Small intestine (tissue), 7 donors: ENCODE measurements around the gene NAIF1. TPM values are rescaled to one million over a fixed set of nuclear protein-coding genes. Genes with fewer than 3 reads are reported as not detected.

Experiments used
- DNase-seq, 2 donors: peaks; one replicate each; pipeline versions ENCODE4 v3.0.0 to v3.0.0-alpha.2; 2013
- FAIRE-seq: peaks from 2 replicates; lab custom pipeline; 2012; peaks lifted over from hg19 to GRCh38; lab: Jason Lieb, UNC
- H3K27ac ChIP-seq, 3 donors: one replicate each; pipeline ENCODE4 v1.5.1; 2013; ENCODE audit warnings: low read length in 2 of 3, mild to moderate bottlenecking in 2 of 3, control low read depth in 1 of 3, inconsistent platforms in 1 of 3, low read depth in 1 of 3, moderate library complexity in 1 of 3
- H3K27me3 ChIP-seq, 3 donors: one replicate each; pipeline ENCODE4 v1.6.1; 2013; ENCODE audit warnings: low read length in 3 of 3, inconsistent platforms in 1 of 3; ENCODE audit not compliant: control insufficient read depth in 3 of 3, insufficient read depth in 3 of 3
- H3K36me3 ChIP-seq, 3 donors: one replicate each; pipeline ENCODE4 v1.6.1; 2013; ENCODE audit warnings: low read length in 3 of 3, inconsistent platforms in 1 of 3, low read depth in 1 of 3, mild to moderate bottlenecking in 1 of 3, moderate library complexity in 1 of 3; ENCODE audit not compliant: control insufficient read depth in 3 of 3, insufficient read depth in 2 of 3
- H3K4me1 ChIP-seq, 3 donors: one replicate each; pipeline ENCODE4 v1.6.1; 2013; ENCODE audit warnings: low read length in 2 of 3, inconsistent platforms in 1 of 3, low read depth in 1 of 3, mild to moderate bottlenecking in 1 of 3, moderate library complexity in 1 of 3; ENCODE audit not compliant: control insufficient read depth in 3 of 3, insufficient read depth in 2 of 3
- H3K4me3 ChIP-seq, 3 donors: one replicate each; pipeline ENCODE4 v1.5.1; 2013; ENCODE audit warnings: low read length in 3 of 3, control low read depth in 1 of 3, inconsistent platforms in 1 of 3, low read depth in 1 of 3, mild to moderate bottlenecking in 1 of 3, moderate library complexity in 1 of 3
- H3K9me3 ChIP-seq, 2 donors: one replicate each; pipeline ENCODE4 v1.6.1; 2013; ENCODE audit warnings: low read depth in 1 of 2, low read length in 1 of 2; ENCODE audit not compliant: control insufficient read depth in 2 of 2, insufficient read depth in 1 of 2
- whole genome bisulfite sequencing, 3 donors: extraction: QIAGEN DNeasy Blood & Tissue Kit; methylation state at CpG; one replicate each; pipeline ENCODE4 v1.1.7; 2013; 5-methylcytosine and 5-hydroxymethylcytosine counted together
- polyA plus RNA-seq, 4 donors: library from polyadenylated mRNA; stranded (reverse) in 3 of 4; unstranded in 1 of 4; fragments of 200-250 nt in 3 of 4; fragments of 120-200 nt in 1 of 4; gene quantifications; one replicate each; pipeline versions ENCODE4 v1.2.1 to v1.2.3, GENCODE V29; 2013
- donor health status: healthy with polysubstance abuse.
- donor health status: control.
- donor health status: control.
- donor health status: Bipolar disorder and iron deficiency.
- donor health status: healthy.

The NAIF1 gene
- polyA plus RNA-seq, 4 donors, result 8.1 to 10.0 (median 9.0) TPM

GRCh38 chr9:128055344-128056040 lies 11.6 kb downstream of the NAIF1 start:
- H3K4me1 ChIP-seq, result peaks cover 0 to 38% (median 0%) of the 10 kb centered on the region in 3 donors
- no peak for DNase-seq
- WGBS, 3 donors, result 49 to 70% (median 62%) methylated on average over 7 of the region's 7 CpGs

DNA sequence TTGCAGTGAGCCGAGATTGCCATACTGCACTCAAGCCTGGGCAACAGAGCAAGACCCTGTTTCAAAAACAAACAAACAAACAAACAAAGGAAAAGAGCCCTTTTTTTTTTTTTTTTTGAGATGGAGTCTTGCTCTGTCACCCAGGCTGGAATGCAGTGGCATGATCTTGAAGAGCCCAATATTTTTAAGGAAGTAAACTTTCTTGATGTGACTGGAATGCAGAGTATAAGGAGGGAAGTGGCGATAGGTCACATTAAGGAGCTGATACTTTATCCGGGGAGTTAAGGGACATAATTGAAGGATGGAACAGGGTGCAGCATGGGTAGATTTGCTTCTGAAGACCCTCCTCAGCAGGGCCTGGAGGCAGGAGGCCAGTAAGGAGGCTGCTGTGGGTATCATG lies 13.0 kb downstream of the NAIF1 start:
- no peak for DNase-seq
- WGBS, 3 donors, result 78 to 87% (median 80%) methylated on average over 3 of the region's 3 CpGs
- peak overlapping the region in 1 of 3 donors; percentile 28 for H3K27ac ChIP-seq

More at GRCh38 chr9:128055344-128056040, 11.6 kb downstream of the NAIF1 start:
- Histone ChIP-seq H3K27ac (peak overlapping the region in 1 of 3 donors; percentile 83), H3K4me3 (no peak overlapping the region), H3K36me3 (no peaks in the 10 kb centered on the region), H3K9me3 (no peaks in the 10 kb centered on the region), H3K27me3 (no peaks in the 10 kb centered on the region)
- no peak for FAIRE-seq

DNA sequence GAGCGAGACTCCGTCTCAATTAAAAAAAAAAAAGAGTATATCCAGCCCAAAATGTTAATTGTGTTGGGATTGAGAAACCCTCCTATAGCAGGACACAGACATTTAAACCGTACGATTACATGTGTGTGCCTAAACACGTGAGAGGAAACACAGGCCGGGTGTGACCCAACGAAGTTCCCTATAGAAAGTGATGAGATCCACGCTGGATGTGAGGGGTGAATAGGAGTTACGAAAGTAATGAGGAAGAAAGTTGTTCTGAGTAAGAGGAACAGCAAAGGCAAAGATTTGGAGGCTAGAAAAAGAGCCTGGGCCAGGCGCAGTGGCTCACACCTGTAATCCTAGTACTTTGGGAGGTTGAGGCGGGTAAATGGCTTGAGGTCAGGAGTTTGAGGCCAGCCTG lies 13.6 kb downstream of the NAIF1 start:
- peak overlapping the region in 1 of 3 donors; percentile 28 for H3K27ac ChIP-seq
- DNase-seq (no peak), FAIRE-seq (no peak)
- 88 to 89% (median 89%) methylated on average over 10 to 11 of the region's 11 CpGs for WGBS, 3 donors
- H3K27me3 ChIP-seq, result no peaks in the 10 kb centered on the region
- no peaks in the 10 kb centered on the region for H3K9me3 ChIP-seq
- H3K4me1 ChIP-seq, result peaks cover 0 to 48% (median 0%) of the 10 kb centered on the region in 3 donors
- H3K36me3 ChIP-seq, result no peaks in the 10 kb centered on the region
- H3K4me3 ChIP-seq, result no peak overlapping the region

More for the DNA sequence above, 13.0 kb downstream of the NAIF1 start:
- no peaks in the 10 kb centered on the region for H3K36me3 ChIP-seq
- FAIRE-seq, result no peak
- H3K27me3 ChIP-seq, result no peaks in the 10 kb centered on the region
- H3K4me1 ChIP-seq, result peaks cover 0 to 48% (median 0%) of the 10 kb centered on the region in 3 donors
- H3K4me3 ChIP-seq, result no peak overlapping the region
- no peaks in the 10 kb centered on the region for H3K9me3 ChIP-seq

- peak; percentile 92 to 93 for DNase-seq
- Histone ChIP-seq H3K9me3 (no peaks in the 10 kb centered on the region), H3K4me3 (no peak overlapping the region), H3K27me3 (no peaks in the 10 kb centered on the region), H3K4me1 (peaks cover 0 to 44% (median 0%) of the 10 kb centered on the region in 3 donors), H3K27ac (peak overlapping the region; percentile 11 to 86 (median 64)), H3K36me3 (no peaks in the 10 kb centered on the region)
- WGBS, 3 donors, result 49 to 72% (median 62%) methylated on average over 15 of the region's 15 CpGs
- FAIRE-seq, result no peak
Measured at GRCh38 chr9:128051932-128052709, 15.0 kb downstream of the NAIF1 start.

GRCh38 chr9:128049843-128050242 lies 17.3 kb downstream of the NAIF1 start:
- Histone ChIP-seq H3K27me3 (no peaks in the 10 kb centered on the region), H3K4me3 (no peak overlapping the region), H3K36me3 (no peaks in the 10 kb centered on the region), H3K27ac (peak overlapping the region in 1 of 3 donors; percentile 53), H3K9me3 (no peaks in the 10 kb centered on the region), H3K4me1 (peaks cover 0 to 34% (median 0%) of the 10 kb centered on the region in 3 donors)
- DNase-seq (peak in 1 of 2 donors; percentile 60), FAIRE-seq (no peak)
- WGBS, 3 donors, result 25 to 43% (median 35%) methylated on average over 3 of the region's 3 CpGs

DNA sequence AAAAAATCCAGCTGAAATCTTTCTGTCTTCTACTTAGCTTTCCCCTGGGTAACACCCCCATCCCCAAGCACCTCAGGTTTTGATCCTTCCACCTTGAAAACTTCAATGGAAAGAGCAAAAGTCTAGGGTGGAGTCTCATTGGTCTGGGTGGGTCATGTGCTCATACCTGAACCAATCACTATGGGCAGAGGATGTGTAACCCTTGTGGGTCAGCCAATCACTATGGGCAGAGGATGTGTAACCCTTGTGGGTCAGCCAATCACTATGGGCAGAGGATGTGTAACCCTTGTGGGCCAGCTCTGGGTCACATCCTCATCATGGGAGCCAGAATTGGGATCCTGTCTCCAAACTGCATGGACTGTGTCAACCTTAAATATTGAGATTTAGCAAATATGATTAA lies 18.5 kb downstream of the NAIF1 start:
- no peaks in the 10 kb centered on the region for H3K36me3 ChIP-seq
- DNase-seq (no peak), FAIRE-seq (no peak)
- H3K9me3 ChIP-seq, result no peaks in the 10 kb centered on the region
- H3K27ac ChIP-seq, result no peak overlapping the region
- H3K4me3 ChIP-seq, result no peak overlapping the region
- H3K27me3 ChIP-seq, result no peaks in the 10 kb centered on the region
- H3K4me1 ChIP-seq, result peaks cover 0 to 36% (median 0%) of the 10 kb centered on the region in 3 donors

- H3K27ac ChIP-seq, result no peak overlapping the region
- no peaks in the 10 kb centered on the region for H3K36me3 ChIP-seq
- no peaks in the 10 kb centered on the region for H3K9me3 ChIP-seq
- no peaks in the 10 kb centered on the region for H3K27me3 ChIP-seq
- no peak for DNase-seq
- no peak for FAIRE-seq
- WGBS, 3 donors, result 86 to 93% (median 88%) methylated on average over 6 of the region's 6 CpGs
- peaks cover 0 to 34% (median 0%) of the 10 kb centered on the region in 3 donors for H3K4me1 ChIP-seq
- H3K4me3 ChIP-seq, result no peak overlapping the region
Measured at GRCh38 chr9:128047231-128047630, 19.9 kb downstream of the NAIF1 start.

DNA sequence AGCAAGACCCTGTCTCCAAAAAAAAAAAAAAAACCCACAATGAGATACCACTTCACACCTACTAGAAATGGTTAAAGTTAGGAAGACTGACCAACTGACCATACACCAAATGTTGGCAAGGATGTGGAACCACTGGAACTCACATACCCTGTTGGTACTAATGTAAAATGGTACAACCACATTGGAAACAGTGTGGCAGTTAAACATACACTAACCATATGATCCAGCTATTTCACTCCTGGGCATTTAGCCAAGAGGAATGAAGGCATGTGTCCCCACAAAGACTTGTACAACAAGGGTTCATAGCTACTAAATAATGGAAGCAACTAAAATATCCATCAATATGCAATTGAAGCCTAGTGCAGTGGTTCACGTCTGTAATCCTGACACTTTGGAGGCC lies 21.3 kb downstream of the NAIF1 start:
- peak overlapping the region in 1 of 3 donors; percentile 8 for H3K27ac ChIP-seq
- peak in 1 of 2 donors; percentile 50 for DNase-seq
- WGBS, 3 donors, result 76 to 85% (median 76%) methylated on average over 1 of the region's 1 CpG

More for the DNA sequence above, 21.3 kb downstream of the NAIF1 start:
- H3K4me1 ChIP-seq, result peaks cover 0 to 22% (median 0%) of the 10 kb centered on the region in 3 donors
- FAIRE-seq, result no peak
- no peaks in the 10 kb centered on the region for H3K9me3 ChIP-seq
- H3K36me3 ChIP-seq, result no peaks in the 10 kb centered on the region
- no peaks in the 10 kb centered on the region for H3K27me3 ChIP-seq
- no peak overlapping the region for H3K4me3 ChIP-seq
